Measurements from ENCODE around the gene USP21.
A peak's percentile ranks its signal among the peaks of the same experiment; 100 is the strongest.

Gene USP21

GRCh38 chr1:161206411-161207140, 47.3 kb downstream of the USP21 start:
- H3K4me3 ChIP-seq (ENCODE audit: low read depth, low read length) = no peak overlapping the region
- peaks cover 54% of the 10 kb centered on the region for H3K36me3 ChIP-seq
- no peaks in the 10 kb centered on the region for H3K27me3 ChIP-seq
- H3K4me1 ChIP-seq = peaks cover under 1% of the 10 kb centered on the region; the same call in 1 of the 2 replicates
- no peak for TF ChIP-seq CTCF (IDR thresholded peaks at IDR 0.05; ENCODE audit: low read depth, low read length)
- DNase-seq = no peak
- H3K9me3 ChIP-seq = no peaks in the 10 kb centered on the region

- no peaks in the 10 kb centered on the region for H3K9me3 ChIP-seq
- H3K36me3 ChIP-seq = peaks cover 60% of the 10 kb centered on the region
- DNase-seq = no peak
- no peak for TF ChIP-seq CTCF (IDR thresholded peaks at IDR 0.05; ENCODE audit: low read depth, low read length)
- H3K27me3 ChIP-seq = no peaks in the 10 kb centered on the region
- H3K4me1 ChIP-seq = no peaks in the 10 kb centered on the region
- H3K4me3 ChIP-seq (ENCODE audit: low read depth, low read length) = no peak overlapping the region
Measured at GRCh38 chr1:161207173-161207572, 47.9 kb downstream of the USP21 start.

GRCh38 chr1:161209790-161210409, 50.6 kb downstream of the USP21 start:
- Histone ChIP-seq H3K4me1 (no peaks in the 10 kb centered on the region), H3K9me3 (no peaks in the 10 kb centered on the region), H3K4me3 (ENCODE audit: low read depth, low read length) (no peak overlapping the region), H3K27me3 (no peaks in the 10 kb centered on the region), H3K36me3 (peaks cover 78% of the 10 kb centered on the region)
- DNase-seq = peak; percentile 90
- TF ChIP-seq CTCF (IDR thresholded peaks at IDR 0.05; ENCODE audit: low read depth, low read length) = peak; percentile 97

GRCh38 chr1:161214369-161214768, 55.1 kb downstream of the USP21 start:
- peaks cover 49% of the 10 kb centered on the region for H3K36me3 ChIP-seq

GRCh38 chr1:161215076-161215475, 55.8 kb downstream of the USP21 start, which contains the start of gene FCER1G:
Gene FCER1G (plus strand): TSS chr1:161215295. CDS start chr1:161215322, 27 bp downstream.
- peaks cover 42% of the 10 kb centered on the region for H3K36me3 ChIP-seq

More at GRCh38 chr1:161214369-161214768, 55.1 kb downstream of the USP21 start:
- no peak overlapping the region for H3K4me3 ChIP-seq (ENCODE audit: low read depth, low read length)
- no peak for TF ChIP-seq CTCF (IDR thresholded peaks at IDR 0.05; ENCODE audit: low read depth, low read length)
- H3K4me1 ChIP-seq = no peaks in the 10 kb centered on the region
- no peaks in the 10 kb centered on the region for H3K27me3 ChIP-seq
- DNase-seq = no peak
- H3K9me3 ChIP-seq = no peaks in the 10 kb centered on the region

More at GRCh38 chr1:161215076-161215475, 55.8 kb downstream of the USP21 start, which contains the start of gene FCER1G:
- no peak for TF ChIP-seq CTCF (IDR thresholded peaks at IDR 0.05; ENCODE audit: low read depth, low read length)
- DNase-seq = no peak
- Histone ChIP-seq H3K9me3 (no peaks in the 10 kb centered on the region), H3K27me3 (no peaks in the 10 kb centered on the region), H3K4me1 (no peaks in the 10 kb centered on the region), H3K4me3 (ENCODE audit: low read depth, low read length) (no peak within 1 kb of the TSS)

All from BE2C (cell line).